Stomach (tissue), 4 donors: Measurements from ENCODE around the gene ZNF8.
"Not testable (repeated sequence)": the region's sequence is repeated elsewhere in the genome, so short reads cannot be mapped to it uniquely, and the experiment has no call there.

Experiments used
- CTCF ChIP-seq, 7 experiments: fragments of 450-650 bp in 4 of 7; fragments of 200-600 bp in 3 of 7; sonication (generic) in 3 of 7; IDR thresholded peaks; one replicate each; pipeline ENCODE4 v1.5.1; 2016 to 2019; ENCODE audit warnings: antibody characterized with exemption in 7 of 7, control low read depth in 2 of 7, mild to moderate bottlenecking in 1 of 7
- POLR2A ChIP-seq, 4 donors: fragments of 450-650 bp; IDR thresholded peaks; one replicate each; pipeline ENCODE4 v1.6.1; 2016; ENCODE audit warnings: antibody characterized with exemption in 4 of 4, control low read depth in 2 of 4, mild to moderate bottlenecking in 1 of 4, moderate library complexity in 1 of 4

- TF ChIP-seq CTCF, POLR2A (IDR thresholded peaks at IDR 0.05): not testable (repeated sequence)
Observed at GRCh38 chr19:58348080-58348479, 69.3 kb downstream of the ZNF8 start.
